GM18517 (cell line): ENCODE data around the gene FRYL.
A peak's percentile ranks its signal among the peaks of the same experiment; 100 is the strongest.

Experiments
- ATAC-seq: cut with Tn5 transposase; IDR thresholded peaks from one replicate; pipeline ENCODE4 v1.9.1; 2021; ENCODE audit warnings: mild to moderate bottlenecking, moderate library complexity; ENCODE audit not compliant: unreplicated experiment

The FRYL gene

GRCh38 chr4:48566034-48566384 lies 214.1 kb downstream of the FRYL start:
- no peak for ATAC-seq

GRCh38 chr4:48565362-48566033 lies 214.6 kb downstream of the FRYL start:
- no peak for ATAC-seq

- ATAC-seq: no peak
These were observed 215.9 kb downstream of the FRYL start for GRCh38 chr4:48564151-48564550.

- no peak for ATAC-seq
These were observed 221.3 kb downstream of the FRYL start for GRCh38 chr4:48558819-48559218.

GRCh38 chr4:48558026-48558425 lies 222.1 kb downstream of the FRYL start:
- no peak for ATAC-seq

- ATAC-seq: no peak
These were observed 222.6 kb downstream of the FRYL start for GRCh38 chr4:48557478-48557877.

GRCh38 chr4:48556268-48556667 lies 223.8 kb downstream of the FRYL start:
- no peak for ATAC-seq

GRCh38 chr4:48554606-48555005 lies 225.5 kb downstream of the FRYL start:
- ATAC-seq: no peak

GRCh38 chr4:48553720-48554119 lies 226.4 kb downstream of the FRYL start:
- no peak for ATAC-seq

- no peak for ATAC-seq
These were observed 233.7 kb downstream of the FRYL start for GRCh38 chr4:48546336-48546735.

GRCh38 chr4:48543796-48544195 lies 236.3 kb downstream of the FRYL start:
- ATAC-seq: no peak

GRCh38 chr4:48542888-48543287 lies 237.2 kb downstream of the FRYL start:
- no peak for ATAC-seq

GRCh38 chr4:48539597-48539996 lies 240.5 kb downstream of the FRYL start:
- no peak for ATAC-seq

- no peak for ATAC-seq
These were observed 241.7 kb downstream of the FRYL start for GRCh38 chr4:48538358-48538757.

GRCh38 chr4:48526406-48526805 lies 253.7 kb downstream of the FRYL start:
- ATAC-seq: no peak

- ATAC-seq: no peak
These were observed 261.9 kb downstream of the FRYL start for GRCh38 chr4:48518143-48518542.

GRCh38 chr4:48509543-48509942 lies 270.5 kb downstream of the FRYL start:
- ATAC-seq: no peak

GRCh38 chr4:48506716-48507115 lies 273.4 kb downstream of the FRYL start:
- ATAC-seq: no peak

- ATAC-seq: no peak
These were observed 275.7 kb downstream of the FRYL start for GRCh38 chr4:48504352-48504751.

GRCh38 chr4:48504026-48504330 lies 276.1 kb downstream of the FRYL start:
- no peak for ATAC-seq

GRCh38 chr4:48503233-48504025 lies 276.6 kb downstream of the FRYL start:
- no peak for ATAC-seq

GRCh38 chr4:48499551-48500066 lies 280.5 kb downstream of the FRYL start:
- ATAC-seq: peak; percentile 94

- no peak for ATAC-seq
These were observed 281.2 kb downstream of the FRYL start for GRCh38 chr4:48498895-48499294.
